ENCODE measurements around the gene OR10H1. TPM values are rescaled to one million over a fixed set of nuclear protein-coding genes. Genes with fewer than 3 reads are reported as not detected.
A peak's percentile ranks its signal among the peaks of the same experiment; 100 is the strongest.

Gene OR10H1
- total and polyA plus RNA-seq, 9 of the 15 experiments (the other 6 are each of a cell fraction or from before 2014, with no cell fraction given): not detected

DNA sequence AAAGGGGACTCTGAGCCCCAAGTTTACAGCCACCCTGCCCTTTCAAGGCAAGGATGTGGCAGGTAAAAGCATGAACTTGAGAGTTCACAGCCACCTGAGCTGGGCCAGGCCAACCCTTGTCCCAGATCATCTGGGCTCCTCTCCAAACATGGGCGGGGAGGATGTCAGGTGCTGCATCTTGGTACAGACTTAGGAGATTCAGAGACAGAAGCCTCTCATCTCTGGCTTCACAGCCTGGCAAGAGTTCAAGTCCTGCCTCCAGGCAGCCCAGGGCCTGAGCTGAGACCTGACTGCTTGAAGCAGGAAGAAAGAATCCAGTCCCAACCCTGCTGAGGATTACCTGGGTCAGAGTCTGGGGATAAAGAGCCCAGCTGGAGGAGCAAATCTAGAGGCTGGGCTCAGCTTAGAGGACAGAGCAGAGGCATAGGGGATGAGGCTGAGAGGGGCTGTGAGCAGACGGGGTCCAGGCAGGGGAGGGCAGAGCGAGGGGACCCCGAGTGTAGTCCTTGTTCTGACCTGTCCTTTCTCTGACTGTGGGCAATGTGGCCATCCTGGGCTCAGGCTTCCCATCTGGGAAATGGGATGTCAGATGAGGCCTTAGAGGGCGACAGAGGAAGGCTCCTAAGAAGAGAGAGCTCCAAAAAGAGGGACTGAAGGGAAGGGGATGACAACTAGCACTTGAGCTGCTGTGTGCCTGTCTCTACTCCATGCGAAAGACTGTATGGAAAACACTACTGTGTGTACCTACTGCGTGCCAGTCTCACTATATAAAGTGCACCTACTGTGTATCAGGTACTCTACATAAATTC is 34.6 kb downstream of the OR10H1 start:
- no peak overlapping the region for H3K4me3 ChIP-seq
- FAIRE-seq: no peak
- no peak for DNase-seq (ENCODE audit: extremely low read depth in 1 of 4, low spot score in 3 of 4)
- no peak overlapping the region for H2AFZ ChIP-seq (ENCODE audit: low read depth, low read length)
- 0% methylated on average over 4 of the region's 7 CpGs for WGBS (ENCODE audit: insufficient coverage, low coverage, missing lambda C conversion rate)
- H3K9ac ChIP-seq (ENCODE audit: insufficient read depth in 1 of 2, low read depth in 2 of 2, low read length in 2 of 2): no peak overlapping the region
- H4K20me1 ChIP-seq (replicated peaks; ENCODE audit: control insufficient read depth, insufficient read depth, low read length): no peaks in the 10 kb centered on the region; the same call in 1 of the 2 replicates
- H3K27ac ChIP-seq (ENCODE audit: extremely low read depth, low read depth, low read length): no peak overlapping the region
- no peaks in the 10 kb centered on the region for H3K79me2 ChIP-seq (ENCODE audit: control insufficient read depth, insufficient read depth, low read length)
- intact Hi-C loops (cut with micrococcal nuclease): no loop called here
- BruUV-seq (replicated peaks): no TSS peak
- no peak overlapping the region for H3K4me2 ChIP-seq (ENCODE audit: insufficient read depth, low read length)
- POLR2A ChIA-PET: interaction anchor here (1.1 kb wide), 1 partner anchor 9 kb away, joined by 4 read pairs; no protein-coding TSS in a partner anchor
- TF ChIP-seq CHD1 (IDR thresholded peaks at IDR 0.05; ENCODE audit: low read length): no peak
- TF ChIP-seq CBX1 (IDR thresholded peaks at IDR 0.05; ENCODE audit: low read depth): no peak
- no peak for TF ChIP-seq TRIM28 (IDR thresholded peaks at IDR 0.05)
- TF ChIP-seq, protein P1, sequence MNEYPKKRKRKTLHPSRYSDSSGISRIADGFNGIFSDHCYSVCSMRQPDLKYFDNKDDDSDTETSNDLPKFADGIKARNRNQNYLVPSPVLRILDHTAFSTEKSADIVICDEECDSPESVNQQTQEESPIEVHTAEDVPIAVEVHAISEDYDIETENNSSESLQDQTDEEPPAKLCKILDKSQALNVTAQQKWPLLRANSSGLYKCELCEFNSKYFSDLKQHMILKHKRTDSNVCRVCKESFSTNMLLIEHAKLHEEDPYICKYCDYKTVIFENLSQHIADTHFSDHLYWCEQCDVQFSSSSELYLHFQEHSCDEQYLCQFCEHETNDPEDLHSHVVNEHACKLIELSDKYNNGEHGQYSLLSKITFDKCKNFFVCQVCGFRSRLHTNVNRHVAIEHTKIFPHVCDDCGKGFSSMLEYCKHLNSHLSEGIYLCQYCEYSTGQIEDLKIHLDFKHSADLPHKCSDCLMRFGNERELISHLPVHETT (CRISPR knock-in tag; conservative IDR thresholded peaks at IDR 0.05 in 1 of 2, IDR thresholded peaks at IDR 0.05 in 1 of 2): no peak
- peak; percentile 36 for TF ChIP-seq RBM25 (IDR thresholded peaks at IDR 0.05; ENCODE audit: low read depth, low read length, severe bottlenecking)
- no peaks in the 10 kb centered on the region for H3K9me1 ChIP-seq (ENCODE audit: control insufficient read depth, insufficient read depth, low read length)
- no peaks in the 10 kb centered on the region for H3K36me3 ChIP-seq (ENCODE audit: control insufficient read depth, insufficient read depth, low read length)
- H3K9me3 ChIP-seq (replicated peaks; ENCODE audit: control insufficient read depth, insufficient read depth, low read depth, low read length): no peaks in the 10 kb centered on the region
- CTCF ChIA-PET (ENCODE audit: low intra/inter-chr PET ratio): no interaction called here
- H3K4me1 ChIP-seq (replicated peaks in 1 of 2; ENCODE audit: control insufficient read depth in 2 of 2, insufficient read depth in 2 of 2, low read length in 2 of 2): no peaks in the 10 kb centered on the region; a peak in 1 of 5 replicates
- in situ Hi-C loops (cut with MboI): no loop called here
- no peak for ATAC-seq
- no peaks in the 10 kb centered on the region; a peak in 1 of 5 replicates for H3K27me3 ChIP-seq (ENCODE audit: control insufficient read depth in 2 of 2, insufficient read depth in 2 of 2, low read length in 2 of 2)
